Caco-2 (cell line): ENCODE measurements around the gene LMO3. TPM values are rescaled to one million over a fixed set of nuclear protein-coding genes. Genes with fewer than 3 reads are reported as not detected.
"Not testable (repeated sequence)": the region's sequence is repeated elsewhere in the genome, so short reads cannot be mapped to it uniquely, and the experiment has no call there.

Experiments used
- BruUV-seq: library from RNA; stranded (reverse); fragments of 400-500 nt; replicated peaks from 2 replicates; lab custom pipeline; 2021; lab: Mats Ljungman, UMichigan
- CTCF ChIA-PET: fragments of 300-600 bp; sonication (Branson Sonifier 250); formaldehyde crosslinking; loops from one replicate; lab custom pipeline; 2022; ENCODE audit warnings: antibody characterized with exemption; lab: Charles Lee
- POLR2A ChIA-PET: fragments of 300-600 bp; sonication (Branson Sonifier 250); formaldehyde crosslinking; loops from one replicate; lab custom pipeline; 2022; ENCODE audit warnings: antibody characterized with exemption; lab: Charles Lee
- DNase-seq, 2 experiments: peaks; one replicate each; pipeline versions ENCODE4 v3.0.0 to v3.0.0-alpha.2; 2020 to 2022
- H3K27me3 ChIP-seq: replicated peaks from 2 replicates; pipeline ENCODE4 v1.6.0; 2011; ENCODE audit warnings: low read length; ENCODE audit not compliant: control insufficient read depth, insufficient read depth
- H3K36me3 ChIP-seq: 2 replicates; pipeline ENCODE4 v1.5.1; 2011; ENCODE audit warnings: low read length; ENCODE audit not compliant: control insufficient read depth, insufficient read depth
- H3K4me1 ChIP-seq: fragments of 250-450 bp; sonication (Bioruptor Pico); 2 replicates; pipeline ENCODE4 v1.5.1; 2020; ENCODE audit warnings: mild to moderate bottlenecking
- H3K4me3 ChIP-seq: 2 replicates; pipeline ENCODE4 v1.5.1; 2011; ENCODE audit warnings: low read depth, mild to moderate bottlenecking, control low read depth, low read length
- H3K9me3 ChIP-seq: fragments of 250-450 bp; sonication (Bioruptor Pico); 2 replicates; pipeline ENCODE4 v1.5.1; 2020; ENCODE audit warnings: mild to moderate bottlenecking, moderate library complexity
- H3K27ac Mint-ChIP-seq: one replicate; pipeline ENCODE4 v1.8.0; 2022; ENCODE audit warnings: mixed read lengths; ENCODE audit not compliant: unreplicated experiment
- H3K27me3 Mint-ChIP-seq: one replicate; pipeline ENCODE4 v1.8.0; 2022; ENCODE audit warnings: mixed read lengths; ENCODE audit not compliant: insufficient read depth, unreplicated experiment
- H3K36me3 Mint-ChIP-seq: one replicate; pipeline ENCODE4 v1.8.0; 2022; ENCODE audit warnings: mild to moderate bottlenecking, mixed read lengths; ENCODE audit not compliant: insufficient read depth, unreplicated experiment
- H3K4me1 Mint-ChIP-seq: one replicate; pipeline ENCODE4 v1.8.0; 2022; ENCODE audit warnings: low read depth, mixed read lengths; ENCODE audit not compliant: unreplicated experiment
- H3K4me3 Mint-ChIP-seq: one replicate; pipeline ENCODE4 v1.8.0; 2022; ENCODE audit warnings: mild to moderate bottlenecking, moderate library complexity, mixed read lengths; ENCODE audit not compliant: unreplicated experiment
- H3K9me3 Mint-ChIP-seq: one replicate; pipeline ENCODE4 v1.8.0; 2022; ENCODE audit warnings: mixed read lengths; ENCODE audit not compliant: unreplicated experiment
- CTCF ChIP-seq, 2 experiments: fragments of 200-600 bp in 1 of 2; IDR thresholded peaks; 1 replicate in 1 of 2; 2 replicates in 1 of 2; pipeline versions ENCODE4 v1.5.1 to v1.8.0; 2011 to 2022; ENCODE audit warnings: antibody characterized with exemption in 1 of 2, control low read depth in 1 of 2, inconsistent platforms in 1 of 2, low read depth in 1 of 2, low read length in 1 of 2, mild to moderate bottlenecking in 1 of 2, moderate library complexity in 1 of 2; ENCODE audit not compliant: insufficient read depth in 1 of 2, severe bottlenecking in 1 of 2, unreplicated experiment in 1 of 2
- intact Hi-C: fragments of 100-400 bp; cut with micrococcal nuclease; formaldehyde crosslinking; loops from one replicate; pipeline ENCODE4 v1.10.0; 2022; ENCODE audit not compliant: unreplicated experiment
- total RNA-seq: library from RNA; stranded (reverse); gene quantifications from 2 replicates; pipeline ENCODE4 v1.2.3, GENCODE V29; 2022

LMO3 gene
- total RNA-seq, 1 experiment from 2014 or later = not detected

DNA sequence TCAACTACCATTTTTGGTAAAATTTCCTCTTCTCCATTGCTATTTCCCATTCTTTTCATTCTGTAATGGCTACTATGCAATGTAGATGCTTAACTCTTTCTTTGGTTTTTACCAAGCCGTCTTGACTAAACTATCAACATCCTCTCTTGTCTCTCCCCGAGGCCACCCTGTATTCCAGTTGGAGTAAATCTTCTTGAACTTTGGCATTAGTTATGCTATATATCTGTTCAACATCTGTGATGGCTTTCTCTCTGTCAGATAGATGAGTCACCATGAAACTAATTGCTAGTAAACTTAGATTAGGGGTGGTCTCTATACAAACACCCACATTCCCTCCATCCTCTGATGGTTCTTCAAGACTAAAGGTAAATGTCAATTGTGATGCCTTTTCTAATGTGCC lies 63.4 kb downstream of the LMO3 start:
- H3K4me3 Mint-ChIP-seq = no peak overlapping the region
- no peak overlapping the region for H3K4me3 ChIP-seq
- ChIA-PET POLR2A (no interaction called here), CTCF (no interaction called here)
- H3K27me3 ChIP-seq = no peaks in the 10 kb centered on the region
- H3K36me3 Mint-ChIP-seq = no peaks in the 10 kb centered on the region
- no TSS peak for BruUV-seq
- no peaks in the 10 kb centered on the region for H3K27me3 Mint-ChIP-seq
- H3K4me1 Mint-ChIP-seq = no peaks in the 10 kb centered on the region
- no peaks in the 10 kb centered on the region for H3K9me3 ChIP-seq
- peaks cover 9% of the 10 kb centered on the region for H3K9me3 Mint-ChIP-seq
- TF ChIP-seq CTCF (IDR thresholded peaks at IDR 0.05; ENCODE audit: insufficient read depth in 1 of 2, low read depth in 1 of 2, low read length in 1 of 2, severe bottlenecking in 1 of 2, unreplicated experiment in 1 of 2) = no peak
- no peak for DNase-seq
- H3K27ac Mint-ChIP-seq = no peak overlapping the region
- intact Hi-C loops = no loop called here
- H3K4me1 ChIP-seq = no peaks in the 10 kb centered on the region
- H3K36me3 ChIP-seq = no peaks in the 10 kb centered on the region

DNA sequence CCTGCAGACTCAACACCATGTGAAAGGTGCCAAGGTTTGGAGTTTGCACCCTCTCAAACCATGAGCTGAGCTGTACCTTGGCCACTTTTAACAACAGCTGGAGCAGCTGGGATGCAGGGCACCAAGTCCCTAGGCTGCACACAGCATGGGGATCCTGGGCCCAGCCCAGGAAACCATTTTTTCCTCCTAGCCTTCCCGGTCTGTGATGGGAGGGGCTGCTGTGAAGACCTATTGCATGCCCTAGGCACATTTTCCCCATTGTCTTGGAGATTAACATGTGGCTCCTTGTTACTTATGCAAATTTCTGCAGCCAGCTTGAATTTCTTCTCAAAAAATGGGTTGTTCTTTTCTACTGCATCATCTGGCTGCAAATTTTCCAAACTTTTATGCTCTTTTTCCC lies 68.3 kb downstream of the LMO3 start:
- H3K27me3 Mint-ChIP-seq, CTCF ChIA-PET: not testable (repeated sequence)

DNA sequence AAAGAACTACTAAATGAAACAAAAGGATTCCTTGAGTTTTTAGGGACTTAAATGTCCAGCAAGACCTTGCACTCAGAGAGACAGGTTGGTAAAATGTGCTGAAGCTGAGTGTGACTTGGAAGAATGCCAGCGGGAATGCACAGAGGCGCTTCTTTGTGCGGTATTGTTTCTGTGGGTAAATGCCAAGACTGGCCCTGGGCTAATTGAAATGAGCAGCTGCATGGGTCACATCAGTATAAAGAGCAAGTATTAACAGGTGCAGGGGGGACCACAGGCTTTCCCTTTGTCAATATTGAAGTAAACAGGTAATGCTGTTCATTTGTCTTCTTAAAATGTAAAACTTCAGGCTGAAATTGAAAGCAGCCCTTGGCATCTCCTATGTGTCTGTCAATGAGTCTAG lies 74.3 kb downstream of the LMO3 start:
- no TSS peak for BruUV-seq
- Histone ChIP-seq H3K36me3 (no peaks in the 10 kb centered on the region), H3K9me3 (no peaks in the 10 kb centered on the region), H3K4me3 (no peak overlapping the region), H3K27me3 (no peaks in the 10 kb centered on the region), H3K4me1 (no peaks in the 10 kb centered on the region)
- DNase-seq = no peak
- ChIA-PET CTCF (no interaction called here), POLR2A (no interaction called here)
- no peaks in the 10 kb centered on the region for H3K4me1 Mint-ChIP-seq
- no peaks in the 10 kb centered on the region for H3K36me3 Mint-ChIP-seq
- H3K4me3 Mint-ChIP-seq = no peak overlapping the region
- no peaks in the 10 kb centered on the region for H3K9me3 Mint-ChIP-seq
- intact Hi-C loops = no loop called here
- no peak overlapping the region for H3K27ac Mint-ChIP-seq
- peaks cover 5% of the 10 kb centered on the region for H3K27me3 Mint-ChIP-seq
- no peak for TF ChIP-seq CTCF (IDR thresholded peaks at IDR 0.05; ENCODE audit: insufficient read depth in 1 of 2, low read depth in 1 of 2, low read length in 1 of 2, severe bottlenecking in 1 of 2, unreplicated experiment in 1 of 2)

More for the DNA sequence above, 68.3 kb downstream of the LMO3 start:
- POLR2A ChIA-PET, H3K9me3 Mint-ChIP-seq, H3K4me3 ChIP-seq, H3K4me3 Mint-ChIP-seq, intact Hi-C loops, H3K36me3 ChIP-seq, H3K4me1 Mint-ChIP-seq, H3K4me1 ChIP-seq, BruUV-seq, H3K27ac Mint-ChIP-seq, DNase-seq, H3K36me3 Mint-ChIP-seq, H3K9me3 ChIP-seq, H3K27me3 ChIP-seq: not testable (repeated sequence)
